Activated naive CD8-positive, alpha-beta T cell treated with anti-CD3 and anti-CD28 coated beads, Interleukin-2, amount 10 ng/mL, durations not matched to agents 7 days and 5 days (primary cell): ENCODE data around the gene NME1. TPM values are rescaled to one million over a fixed set of nuclear protein-coding genes. Genes with fewer than 3 reads are reported as not detected.
"Not testable (repeated sequence)": the region's sequence is repeated elsewhere in the genome, so short reads cannot be mapped to it uniquely, and the experiment has no call there.

Experiments
- ATAC-seq: fragments of 150-1000 bp; cut with Tn5 transposase; one replicate; pipeline ENCODE4 v1.10.0; 2021; ENCODE audit warnings: low read depth, moderate library complexity
- POLR2A ChIA-PET: fragments of 350-600 bp; sonication (Branson Sonifier 250); formaldehyde crosslinking; loops from one replicate; lab custom pipeline; 2021; ENCODE audit warnings: antibody characterized with exemption; lab: Charles Lee
- DNase-seq: peaks from one replicate; pipeline ENCODE4 v3.0.0; 2021
- H3K27ac Mint-ChIP-seq: one replicate; pipeline ENCODE4 v1.8.0; 2022; ENCODE audit warnings: mild to moderate bottlenecking, mixed read lengths
- H3K27me3 Mint-ChIP-seq: one replicate; pipeline ENCODE4 v1.8.0; 2022; ENCODE audit warnings: mild to moderate bottlenecking, moderate library complexity, mixed read lengths
- H3K36me3 Mint-ChIP-seq: one replicate; pipeline ENCODE4 v1.8.0; 2021; ENCODE audit warnings: mild to moderate bottlenecking, mixed read lengths
- H3K4me1 Mint-ChIP-seq: one replicate; pipeline ENCODE4 v1.8.0; 2021; ENCODE audit warnings: mixed read lengths
- H3K4me3 Mint-ChIP-seq: one replicate; pipeline ENCODE4 v1.8.0; 2022; ENCODE audit warnings: mild to moderate bottlenecking, moderate library complexity, mixed read lengths
- H3K9me3 Mint-ChIP-seq: one replicate; pipeline ENCODE4 v1.8.0; 2021; ENCODE audit warnings: mixed read lengths
- total RNA-seq, 2 experiments: library from RNA; stranded (reverse); gene quantifications; one replicate each; pipeline ENCODE4 v1.2.3, GENCODE V29; 2021

Gene NME1
- total RNA-seq = 10 to 100 TPM; 71.9 to 73.0 TPM

- Mint-ChIP-seq H3K36me3 (peaks cover 9% of the 10 kb centered on the region), H3K9me3 (no peaks in the 10 kb centered on the region), H3K27me3 (no peaks in the 10 kb centered on the region), H3K4me3 (no peak within 1 kb of the TSS), H3K27ac (no peak within 1 kb of the TSS), H3K4me1 (peaks cover 8% of the 10 kb centered on the region)
- ATAC-seq (peak; percentile 95), DNase-seq (peak; percentile 98)
- POLR2A ChIA-PET = interaction anchor here (0.6 to 2.7 kb wide), 10 partner anchors 8 to 447 kb away, joined by 3 to 23 read pairs (median 4); partner anchors contain the start of genes NME2, SPAG9 and TOB1
These were observed at the start of gene NME1 for GRCh38 chr17:51153210-51154072. Gene NME1, plus strand, starts transcription at chr17:51153559. Its CDS starts 2,096 bp downstream, at chr17:51155655.

- no peak for DNase-seq
- H3K4me1 Mint-ChIP-seq = peaks cover 10% of the 10 kb centered on the region
- no peaks in the 10 kb centered on the region for H3K9me3 Mint-ChIP-seq
- H3K4me3 Mint-ChIP-seq = no peak overlapping the region
- H3K36me3 Mint-ChIP-seq = peaks cover 7% of the 10 kb centered on the region
- POLR2A ChIA-PET = interaction anchor here (0.7 kb wide), 1 partner anchor 82 kb away, joined by 3 read pairs; no protein-coding TSS in a partner anchor
- no peak for ATAC-seq
- no peak overlapping the region for H3K27ac Mint-ChIP-seq
- H3K27me3 Mint-ChIP-seq = no peaks in the 10 kb centered on the region
These were observed 45.6 kb upstream of the NME1 start for GRCh38 chr17:51107778-51108177.

DNA sequence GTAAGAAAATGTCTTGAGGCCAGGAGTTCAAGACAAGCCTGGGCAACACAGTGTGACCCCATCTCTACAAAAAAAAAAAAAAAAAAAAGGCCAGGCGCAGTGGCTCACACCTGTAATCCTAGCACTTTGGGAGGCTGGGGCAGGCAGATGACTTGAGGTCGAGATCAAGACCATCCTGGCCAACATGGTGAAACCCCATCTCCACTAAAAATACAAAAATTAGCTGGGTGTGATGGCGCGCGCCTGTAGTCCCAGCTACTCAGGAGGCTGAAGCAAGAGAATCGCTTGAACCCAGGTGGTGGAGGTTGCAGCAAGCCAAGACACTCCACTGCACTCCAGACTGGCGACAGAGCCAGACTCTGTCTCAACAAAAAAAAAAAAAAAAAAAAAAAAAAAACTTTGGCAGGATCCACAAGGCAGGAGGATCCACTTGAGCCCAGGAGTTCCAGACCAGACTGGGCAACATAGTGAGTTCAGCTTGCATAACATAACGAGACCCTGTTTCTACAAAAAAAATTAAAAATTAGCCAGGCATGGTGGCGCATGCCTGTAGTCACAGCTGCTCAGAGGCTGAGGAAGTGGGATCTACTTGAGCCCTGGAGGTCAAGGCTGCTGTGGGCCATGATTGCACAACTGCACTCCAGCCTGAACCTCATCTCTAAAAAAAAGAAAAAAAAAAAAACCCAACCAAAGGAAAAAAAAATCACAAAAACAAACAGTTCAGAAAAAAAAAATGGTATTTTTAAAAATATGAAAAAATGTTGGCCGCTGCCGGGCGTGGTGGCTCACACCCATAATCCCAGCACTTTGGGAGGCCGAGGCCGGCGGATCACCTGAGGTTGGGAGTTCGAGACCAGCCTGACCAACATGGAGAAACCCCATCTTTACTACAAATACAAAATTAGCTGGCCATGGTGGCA, 40.8 kb upstream of the NME1 start:
- DNase-seq, H3K4me3 Mint-ChIP-seq, POLR2A ChIA-PET, H3K27me3 Mint-ChIP-seq, H3K36me3 Mint-ChIP-seq, H3K27ac Mint-ChIP-seq, ATAC-seq, H3K9me3 Mint-ChIP-seq: not testable (repeated sequence)
- peaks cover 21% of the 10 kb centered on the region for H3K4me1 Mint-ChIP-seq

DNA sequence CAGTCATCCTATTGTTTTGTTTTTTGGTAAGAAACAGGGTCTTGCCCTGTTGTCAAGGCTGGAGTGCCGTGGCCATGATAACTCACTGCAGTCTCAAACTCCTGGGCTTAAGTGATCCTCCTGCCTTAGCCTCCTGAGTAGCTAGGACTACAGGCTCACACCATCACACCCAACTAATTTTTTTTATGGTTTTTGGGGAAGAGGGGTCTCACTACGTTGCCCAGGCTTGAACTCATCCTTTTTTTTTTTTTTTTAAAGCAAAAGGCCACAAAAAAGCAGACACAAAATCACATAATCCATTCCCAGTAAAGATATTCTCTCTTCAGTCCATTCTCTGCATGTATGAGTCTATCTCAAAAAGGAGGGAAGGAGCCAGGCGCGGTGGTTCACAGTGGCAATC, 38.2 kb upstream of the NME1 start:
- DNase-seq (no peak), ATAC-seq (no peak)
- no peaks in the 10 kb centered on the region for H3K9me3 Mint-ChIP-seq
- H3K4me1 Mint-ChIP-seq = peaks cover 33% of the 10 kb centered on the region
- POLR2A ChIA-PET = no interaction called here
- peaks cover 4% of the 10 kb centered on the region for H3K36me3 Mint-ChIP-seq
- no peak overlapping the region for H3K27ac Mint-ChIP-seq
- no peaks in the 10 kb centered on the region for H3K27me3 Mint-ChIP-seq
- H3K4me3 Mint-ChIP-seq = no peak overlapping the region

GRCh38 chr17:51118330-51119195, 34.8 kb upstream of the NME1 start:
- no peaks in the 10 kb centered on the region for H3K27me3 Mint-ChIP-seq

GRCh38 chr17:51119415-51120356, 33.7 kb upstream of the NME1 start:
- POLR2A ChIA-PET = interaction anchor here (0.6 to 1.9 kb wide), 11 partner anchors 34 to 400 kb away, joined by 3 to 23 read pairs (median 4); partner anchors contain the start of genes LUC7L3, NME1 and TOB1
- ATAC-seq (peak; percentile 15), DNase-seq (peak; percentile 38)
- H3K27ac Mint-ChIP-seq = peak overlapping the region; percentile 96
- peak overlapping the region; percentile 86 for H3K4me3 Mint-ChIP-seq
- no peaks in the 10 kb centered on the region for H3K27me3 Mint-ChIP-seq
- H3K9me3 Mint-ChIP-seq = no peaks in the 10 kb centered on the region
- H3K36me3 Mint-ChIP-seq = no peaks in the 10 kb centered on the region
- peaks cover 44% of the 10 kb centered on the region for H3K4me1 Mint-ChIP-seq

More at GRCh38 chr17:51118330-51119195, 34.8 kb upstream of the NME1 start:
- ATAC-seq (no peak), DNase-seq (no peak)
- H3K4me3 Mint-ChIP-seq = peak overlapping the region; percentile 86
- no peak overlapping the region for H3K27ac Mint-ChIP-seq
- no peaks in the 10 kb centered on the region for H3K36me3 Mint-ChIP-seq
- no peaks in the 10 kb centered on the region for H3K9me3 Mint-ChIP-seq
- POLR2A ChIA-PET = interaction anchor here (0.8 kb wide), 1 partner anchor 35 kb away, joined by 4 read pairs; the partner anchor contains the start of gene NME1
- peaks cover 44% of the 10 kb centered on the region for H3K4me1 Mint-ChIP-seq

DNA sequence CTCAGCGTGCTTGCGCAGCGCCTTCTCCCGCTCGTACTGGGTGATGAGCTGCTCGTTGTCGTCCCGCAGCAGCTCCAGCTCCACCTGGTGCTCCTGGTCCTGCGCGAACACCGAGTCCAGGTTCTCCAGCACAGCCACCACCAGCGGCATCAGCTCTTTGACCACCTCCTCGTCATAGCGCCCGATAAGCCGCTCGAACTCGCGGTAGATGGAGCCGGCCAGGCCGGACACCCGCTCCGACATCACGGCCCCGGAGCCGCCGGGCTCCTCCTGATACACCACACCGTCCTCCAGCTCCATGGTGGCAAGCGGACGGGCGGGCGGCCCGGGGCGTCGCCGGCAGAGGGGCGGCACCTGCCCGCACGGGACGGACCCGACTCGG, 33.0 kb upstream of the NME1 start:
- peaks cover 40% of the 10 kb centered on the region for H3K4me1 Mint-ChIP-seq
- peak overlapping the region; percentile 86 for H3K4me3 Mint-ChIP-seq
- DNase-seq (no peak), ATAC-seq (peak; percentile 71)
- H3K9me3 Mint-ChIP-seq = no peaks in the 10 kb centered on the region
- H3K27me3 Mint-ChIP-seq = no peaks in the 10 kb centered on the region
- H3K36me3 Mint-ChIP-seq = no peaks in the 10 kb centered on the region
- peak overlapping the region; percentile 96 for H3K27ac Mint-ChIP-seq
- POLR2A ChIA-PET = interaction anchor here (0.6 to 1.9 kb wide), 10 partner anchors 33 to 401 kb away, joined by 3 to 23 read pairs (median 4); partner anchors contain the start of genes LUC7L3, NME1 and TOB1

DNA sequence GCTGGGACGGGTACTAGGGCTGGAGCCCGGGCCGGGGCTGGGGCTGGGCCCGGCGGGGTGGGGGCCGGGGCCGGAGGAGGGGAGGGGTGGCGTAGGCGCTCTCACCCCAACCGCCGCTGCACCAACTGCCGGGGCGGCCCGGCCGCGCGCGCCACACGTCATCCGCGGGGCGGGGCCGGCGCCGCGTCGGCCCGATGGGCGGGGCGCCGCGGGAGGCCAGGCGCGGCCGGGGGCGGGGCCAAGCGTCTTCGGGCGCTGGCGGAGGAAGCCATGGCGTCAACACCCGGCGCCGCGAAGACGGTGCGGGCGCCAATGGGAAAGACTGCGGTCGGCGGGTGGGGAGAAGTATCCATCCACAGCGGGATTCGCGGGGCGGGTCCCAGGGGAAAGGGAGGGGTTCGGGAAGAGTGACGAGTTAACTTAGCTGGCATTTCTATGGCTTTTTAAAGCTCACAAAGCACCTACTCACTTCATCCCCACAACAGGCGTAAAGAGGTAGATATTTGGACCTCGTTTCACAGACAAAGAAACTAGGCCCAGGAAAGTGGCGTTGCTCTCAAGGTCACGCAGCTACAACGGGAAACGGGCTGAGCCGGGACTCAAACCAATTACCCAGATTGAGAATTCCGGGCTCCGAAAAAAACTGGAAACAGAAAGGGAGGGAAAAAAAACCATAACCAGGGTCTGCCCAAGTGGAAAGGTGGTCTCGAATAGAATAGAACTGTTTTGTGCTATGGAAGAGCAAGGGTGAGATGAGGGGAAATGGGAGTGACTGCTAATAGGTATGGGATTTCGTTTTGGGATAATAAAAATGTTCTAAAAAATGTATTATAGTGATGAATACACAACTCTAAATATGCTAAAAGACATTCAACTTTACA, 32.4 kb upstream of the NME1 start, which contains the start of gene SPAG9:
SPAG9 (minus strand) TSS at position 130 of the 881 bp plus-strand sequence. CDS start 212 bp downstream, outside the sequence.
- Mint-ChIP-seq H3K36me3 (no peaks in the 10 kb centered on the region), H3K4me3 (peak within 1 kb of the TSS; percentile 89), H3K27ac (peak within 1 kb of the TSS; percentile 96), H3K27me3 (no peaks in the 10 kb centered on the region), H3K4me1 (peaks cover 38% of the 10 kb centered on the region), H3K9me3 (no peaks in the 10 kb centered on the region)
- peak; percentile 79 for ATAC-seq
- peak; percentile 99 for DNase-seq
- POLR2A ChIA-PET = interaction anchor here (0.6 to 1.9 kb wide), 9 partner anchors 32 to 402 kb away, joined by 3 to 23 read pairs (median 5); partner anchors contain the start of genes LUC7L3, NME1 and TOB1

DNA sequence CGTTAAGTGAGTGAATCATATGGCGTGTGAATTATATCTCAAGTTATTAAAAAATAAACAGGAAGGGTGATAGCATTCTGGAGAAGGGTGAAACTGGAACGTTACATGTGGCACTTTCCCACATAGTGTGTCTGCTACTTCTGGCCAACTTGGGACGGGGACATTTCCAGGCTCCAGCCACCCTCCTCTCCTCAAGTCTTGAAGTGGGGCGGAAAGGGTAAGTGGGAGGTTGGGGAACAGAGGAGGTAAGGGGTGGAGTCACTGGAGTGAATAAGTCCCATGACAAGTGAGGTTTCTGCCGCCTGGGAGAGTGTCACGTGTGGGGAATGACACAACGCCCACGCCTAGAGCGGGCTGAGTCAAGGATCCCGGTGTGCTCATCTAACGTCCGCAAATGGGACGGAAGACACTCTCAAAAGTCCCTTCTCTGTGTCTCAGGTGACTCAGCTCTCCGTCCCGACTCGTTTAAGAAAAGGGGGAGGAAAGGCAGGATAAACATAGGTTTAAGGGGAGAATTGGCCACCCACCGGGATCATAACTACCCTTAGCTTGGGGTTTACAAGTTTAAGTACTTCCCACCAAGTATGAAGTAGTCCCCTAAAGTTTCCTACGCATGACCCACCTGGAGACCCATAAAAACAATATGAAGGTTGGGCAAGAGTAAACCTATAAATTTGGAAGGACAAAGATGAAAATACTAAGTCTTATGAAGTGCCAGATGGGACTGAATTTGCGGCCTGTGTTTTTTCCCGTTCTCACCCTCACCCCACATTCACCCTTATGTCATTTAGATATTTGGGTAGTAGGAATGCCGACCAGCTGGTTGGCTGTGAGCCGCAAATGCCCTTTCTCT, 31.5 kb upstream of the NME1 start:
- Mint-ChIP-seq H3K4me1 (peaks cover 31% of the 10 kb centered on the region), H3K36me3 (no peaks in the 10 kb centered on the region), H3K27me3 (no peaks in the 10 kb centered on the region), H3K4me3 (peak overlapping the region; percentile 89), H3K9me3 (no peaks in the 10 kb centered on the region), H3K27ac (peak overlapping the region; percentile 95)
- POLR2A ChIA-PET = interaction anchor here (0.6 to 1.9 kb wide), 4 partner anchors 19 to 256 kb away, joined by 3 to 23 read pairs (median 10); partner anchors contain the start of genes NME1 and TOB1
- no peak for ATAC-seq
- peak; percentile 52 for DNase-seq
